Measurements from ENCODE around the gene TPM3.

DNA sequence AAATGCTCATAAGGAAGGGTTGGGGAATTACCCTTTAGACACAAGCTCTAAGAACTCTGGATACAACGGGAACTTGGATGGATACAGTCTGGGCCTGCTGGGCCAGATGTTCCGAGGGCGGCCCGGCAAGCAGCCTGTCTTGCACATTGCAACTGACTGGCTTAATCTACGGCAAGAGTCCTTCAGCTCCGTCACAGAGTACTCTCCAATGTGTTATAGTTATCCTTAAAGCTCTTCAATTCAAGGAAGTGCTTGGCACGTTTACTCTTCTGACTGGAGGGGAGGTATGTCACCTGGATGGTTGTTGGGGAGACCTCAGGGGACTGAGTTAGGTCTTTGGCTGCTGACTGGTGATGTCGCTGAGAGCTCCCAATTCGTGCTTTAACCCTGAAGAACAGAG, 15.4 kb upstream of the TPM3 start:
- TF ChIP-seq POLR2A (IDR thresholded peaks at IDR 0.05; ENCODE audit: low read length) (no peak), GATA1 (IDR thresholded peaks at IDR 0.05; ENCODE audit: low read depth, low read length) (no peak)
